ENCODE results near the gene TBC1D24. TPM values are rescaled to one million over a fixed set of nuclear protein-coding genes. Genes with fewer than 3 reads are reported as not detected.

TBC1D24 gene
- polyA plus RNA-seq, 1 of the 3 experiments (the other 2 are of a cell fraction) = 6.7 TPM

DNA sequence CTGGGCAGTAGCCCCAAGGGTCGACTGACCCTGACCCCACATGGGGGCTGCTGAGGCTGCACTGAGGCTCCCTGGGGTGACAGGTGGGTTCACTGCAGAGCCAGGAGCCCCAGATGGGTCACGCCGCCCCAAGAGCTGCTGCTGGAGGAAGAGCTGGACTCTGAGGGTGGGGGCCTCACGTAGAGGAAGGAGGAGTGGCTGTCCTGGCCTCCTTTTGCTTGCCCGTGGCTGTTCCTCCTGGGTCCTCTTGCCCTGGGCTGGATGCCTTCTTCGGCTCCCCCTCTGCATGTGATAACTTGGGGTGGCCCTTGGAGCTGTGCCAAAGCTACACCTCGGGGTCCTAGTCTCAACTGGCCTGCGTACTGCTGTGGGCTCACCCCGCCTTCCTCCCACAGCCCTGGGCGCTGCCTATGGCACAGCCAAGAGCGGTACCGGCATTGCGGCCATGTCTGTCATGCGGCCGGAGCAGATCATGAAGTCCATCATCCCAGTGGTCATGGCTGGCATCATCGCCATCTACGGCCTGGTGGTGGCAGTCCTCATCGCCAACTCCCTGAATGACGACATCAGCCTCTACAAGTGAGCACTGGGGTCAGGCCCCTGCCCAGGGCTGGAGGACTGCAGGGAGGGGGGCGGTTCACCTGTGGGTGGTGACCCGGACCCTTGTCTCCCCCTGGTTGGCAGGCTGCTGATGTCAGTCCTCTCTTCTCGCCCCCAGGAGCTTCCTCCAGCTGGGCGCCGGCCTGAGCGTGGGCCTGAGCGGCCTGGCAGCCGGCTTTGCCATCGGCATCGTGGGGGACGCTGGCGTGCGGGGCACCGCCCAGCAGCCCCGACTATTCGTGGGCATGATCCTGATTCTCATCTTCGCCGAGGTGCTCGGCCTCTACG, 44.1 kb downstream of the TBC1D24 start:
- TF ChIP-seq EZH2phosphoT487 (IDR thresholded peaks at IDR 0.05; ENCODE audit: borderline replicate concordance, low read depth) = no peak
- TF ChIP-seq EP300 (IDR thresholded peaks at IDR 0.05; ENCODE audit: borderline replicate concordance in 1 of 2, low read depth in 1 of 2, low read length in 1 of 2) = no peak
- no peak for TF ChIP-seq CHD2 (IDR thresholded peaks at IDR 0.05; ENCODE audit: low read length, partially characterized antibody)
- TF ChIP-seq NFIC (IDR thresholded peaks at IDR 0.05; ENCODE audit: borderline replicate concordance) = no peak
- TF ChIP-seq, protein P1, sequence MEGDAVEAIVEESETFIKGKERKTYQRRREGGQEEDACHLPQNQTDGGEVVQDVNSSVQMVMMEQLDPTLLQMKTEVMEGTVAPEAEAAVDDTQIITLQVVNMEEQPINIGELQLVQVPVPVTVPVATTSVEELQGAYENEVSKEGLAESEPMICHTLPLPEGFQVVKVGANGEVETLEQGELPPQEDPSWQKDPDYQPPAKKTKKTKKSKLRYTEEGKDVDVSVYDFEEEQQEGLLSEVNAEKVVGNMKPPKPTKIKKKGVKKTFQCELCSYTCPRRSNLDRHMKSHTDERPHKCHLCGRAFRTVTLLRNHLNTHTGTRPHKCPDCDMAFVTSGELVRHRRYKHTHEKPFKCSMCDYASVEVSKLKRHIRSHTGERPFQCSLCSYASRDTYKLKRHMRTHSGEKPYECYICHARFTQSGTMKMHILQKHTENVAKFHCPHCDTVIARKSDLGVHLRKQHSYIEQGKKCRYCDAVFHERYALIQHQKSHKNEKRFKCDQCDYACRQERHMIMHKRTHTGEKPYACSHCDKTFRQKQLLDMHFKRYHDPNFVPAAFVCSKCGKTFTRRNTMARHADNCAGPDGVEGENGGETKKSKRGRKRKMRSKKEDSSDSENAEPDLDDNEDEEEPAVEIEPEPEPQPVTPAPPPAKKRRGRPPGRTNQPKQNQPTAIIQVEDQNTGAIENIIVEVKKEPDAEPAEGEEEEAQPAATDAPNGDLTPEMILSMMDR (IDR thresholded peaks at IDR 0.05) = 0 out of 2 replicates have a peak, but pooled peaks have one; percentile 6
- peaks cover 91% of the 10 kb centered on the region for H3K79me2 ChIP-seq (ENCODE audit: insufficient read depth)
- H2AFZ ChIP-seq (ENCODE audit: low read depth) = no peak overlapping the region
- H3K27ac ChIP-seq (ENCODE audit: low read depth in 2 of 2, low read length in 1 of 2) = peak overlapping the region; percentile 65 to 87; a peak in 3 of 4 replicates
- peak; percentile 55 for DNase-seq
- no peak overlapping the region; the same call in 1 of the 2 replicates for H3K9ac ChIP-seq
- H3K9me3 ChIP-seq = no peaks in the 10 kb centered on the region
- H3K27me3 ChIP-seq (ENCODE audit: insufficient read depth) = no peaks in the 10 kb centered on the region
- H3K9me2 ChIP-seq = no peaks in the 10 kb centered on the region
- 88% methylated on average over 17 of the region's 39 CpGs for WGBS (ENCODE audit: low lambda C conversion rate)
- POLR2A ChIA-PET = interaction anchor here (1.1 kb wide), 1 partner anchor 50 kb away, joined by 4 read pairs; no protein-coding TSS in a partner anchor
- peak overlapping the region; percentile 52; the same call in 1 of the 2 replicates for H3K4me2 ChIP-seq
- peaks cover 12 to 34% of the 10 kb centered on the region in 2 experiments; a peak in 3 of 4 replicates for H3K4me1 ChIP-seq (ENCODE audit: control insufficient read depth in 1 of 2, insufficient read depth in 2 of 2, low read depth in 1 of 2, low read length in 1 of 2)
- H3K36me3 ChIP-seq (replicated peaks in 1 of 2; ENCODE audit: control insufficient read depth in 1 of 2, insufficient read depth in 2 of 2, low read length in 1 of 2) = peaks cover 12 to 15% of the 10 kb centered on the region in 2 experiments
- H4K20me1 ChIP-seq (ENCODE audit: insufficient read depth) = peaks cover 50% of the 10 kb centered on the region
- CTCF ChIA-PET = interaction anchor here (1.1 to 1.8 kb wide), 4 partner anchors 12 to 21 kb away, joined by 3 to 5 read pairs (median 4); partner anchors contain the start of gene CEMP1
- peaks cover 7% of the 10 kb centered on the region for H3F3A ChIP-seq (replicated peaks; ENCODE audit: insufficient read depth)
- peak overlapping the region in 1 of 2 experiments; percentile 29; a peak in 1 of 4 replicates for H3K4me3 ChIP-seq (ENCODE audit: low read depth in 2 of 2, low read length in 1 of 2)

DNA sequence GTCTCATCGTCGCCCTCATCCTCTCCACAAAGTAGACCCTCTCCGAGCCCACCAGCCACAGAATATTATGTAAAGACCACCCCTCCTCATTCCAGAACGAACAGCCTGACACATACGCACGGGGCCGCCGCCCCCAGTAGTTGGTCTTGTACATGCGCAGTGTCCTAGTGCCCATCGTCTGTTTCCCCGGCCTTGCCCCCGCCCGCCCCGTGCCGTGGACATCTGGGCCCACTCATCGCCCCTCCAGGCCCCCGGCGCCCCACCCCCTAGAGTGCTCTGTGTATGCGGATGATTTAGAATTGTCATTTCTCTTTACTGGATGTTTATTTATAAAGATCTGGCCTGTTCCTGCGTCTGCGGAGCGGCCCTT, 44.8 kb downstream of the TBC1D24 start:
- CTCF ChIA-PET = interaction anchor here (1.1 to 1.8 kb wide), 2 partner anchors 11 to 18 kb away, joined by 4 to 5 read pairs; partner anchors contain the start of gene CEMP1
- Histone ChIP-seq H4K20me1 (ENCODE audit: insufficient read depth) (peaks cover 48% of the 10 kb centered on the region), H3K9me2 (no peaks in the 10 kb centered on the region), H3K4me3 (ENCODE audit: low read depth in 2 of 2, low read length in 1 of 2) (peak overlapping the region in 1 of 2 experiments; percentile 29; a peak in 2 of 4 replicates), H3K27me3 (ENCODE audit: insufficient read depth) (no peaks in the 10 kb centered on the region), H2AFZ (ENCODE audit: low read depth) (no peak overlapping the region), H3K9ac (peak overlapping the region; percentile 65; the same call in 1 of the 2 replicates), H3K36me3 (replicated peaks in 1 of 2; ENCODE audit: control insufficient read depth in 1 of 2, insufficient read depth in 2 of 2, low read length in 1 of 2) (peaks cover 16 to 21% of the 10 kb centered on the region in 2 experiments), H3K79me2 (ENCODE audit: insufficient read depth) (peaks cover 87% of the 10 kb centered on the region), H3F3A (replicated peaks; ENCODE audit: insufficient read depth) (peaks cover 7% of the 10 kb centered on the region), H3K27ac (ENCODE audit: low read depth in 2 of 2, low read length in 1 of 2) (peak overlapping the region; percentile 65 to 87), H3K9me3 (no peaks in the 10 kb centered on the region), H3K4me1 (ENCODE audit: control insufficient read depth in 1 of 2, insufficient read depth in 2 of 2, low read depth in 1 of 2, low read length in 1 of 2) (peaks cover 12 to 33% of the 10 kb centered on the region in 2 experiments; a peak in 3 of 4 replicates), H3K4me2 (peak overlapping the region; percentile 52; the same call in 1 of the 2 replicates)
- no peak for DNase-seq
- WGBS (ENCODE audit: low lambda C conversion rate) = 40% methylated on average over 21 of the region's 22 CpGs
- POLR2A ChIA-PET = interaction anchor here (0.7 to 1.7 kb wide), 4 partner anchors 9 to 51 kb away, joined by 3 to 15 read pairs (median 4); partner anchors contain the start of gene CEMP1
- TF ChIP-seq TEAD4 (IDR thresholded peaks at IDR 0.05; ENCODE audit: borderline replicate concordance, insufficient read depth) (no peak), FOXM1 (IDR thresholded peaks at IDR 0.05; ENCODE audit: low read depth) (no peak), TCF12 (IDR thresholded peaks at IDR 0.05) (no peak), MEF2A (IDR thresholded peaks at IDR 0.05; ENCODE audit: borderline replicate concordance, low read depth) (no peak), EP300 (IDR thresholded peaks at IDR 0.05; ENCODE audit: borderline replicate concordance in 1 of 2, low read depth in 1 of 2, low read length in 1 of 2) (no peak), TAF1 (IDR thresholded peaks at IDR 0.05; ENCODE audit: borderline replicate concordance, low read depth, low read length) (no peak)
